A172 (cell line): Measurements from ENCODE around the gene ZNF664. TPM values are rescaled to one million over a fixed set of nuclear protein-coding genes. Genes with fewer than 3 reads are reported as not detected.
"Not testable (repeated sequence)": the region's sequence is repeated elsewhere in the genome, so short reads cannot be mapped to it uniquely, and the experiment has no call there.

Experiments used
- DNase-seq: peaks from one replicate; pipeline ENCODE4 v3.0.0-alpha.2; 2015; ENCODE audit warnings: low spot score
- total RNA-seq: library from RNA; depleted of rRNA; stranded (reverse); fragments of >200 nt; shearing (Covaris generic); gene quantifications from 2 replicates; pipeline ENCODE4 v1.2.3, GENCODE V29; 2014

The ZNF664 gene
- total RNA-seq, 1 experiment from 2014 or later = 70.0 TPM

DNA sequence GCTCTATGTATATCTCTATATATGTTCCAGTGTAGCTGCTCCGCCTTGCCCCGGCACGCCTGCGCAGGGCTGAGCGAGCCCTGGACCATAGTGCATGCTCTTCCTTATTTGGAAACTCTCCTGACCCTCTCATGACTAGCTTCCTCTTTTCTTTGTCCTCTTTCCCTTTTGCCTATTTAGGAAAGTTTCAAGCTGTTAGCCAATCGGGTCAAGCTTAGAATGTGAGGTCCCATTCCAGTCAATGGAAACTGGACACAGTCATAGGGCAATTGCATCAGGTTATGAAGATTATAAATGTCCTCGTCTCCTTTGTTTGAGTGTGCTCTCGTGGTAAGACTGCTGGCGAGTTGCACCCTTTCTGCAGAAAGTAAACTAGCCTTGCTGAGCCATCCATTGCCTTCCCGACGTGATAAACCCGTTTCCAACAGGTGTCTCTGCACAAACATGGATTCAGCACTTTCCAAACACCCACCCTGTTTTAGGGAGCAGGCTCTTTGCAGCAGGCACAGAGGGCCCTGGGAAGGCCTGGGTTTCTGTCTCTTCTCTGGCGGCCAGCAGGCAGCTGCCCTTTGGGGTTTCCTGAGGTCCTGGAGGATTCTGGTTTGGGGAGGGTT is 31.3 kb upstream of the ZNF664 start:
- no peak for DNase-seq

DNA sequence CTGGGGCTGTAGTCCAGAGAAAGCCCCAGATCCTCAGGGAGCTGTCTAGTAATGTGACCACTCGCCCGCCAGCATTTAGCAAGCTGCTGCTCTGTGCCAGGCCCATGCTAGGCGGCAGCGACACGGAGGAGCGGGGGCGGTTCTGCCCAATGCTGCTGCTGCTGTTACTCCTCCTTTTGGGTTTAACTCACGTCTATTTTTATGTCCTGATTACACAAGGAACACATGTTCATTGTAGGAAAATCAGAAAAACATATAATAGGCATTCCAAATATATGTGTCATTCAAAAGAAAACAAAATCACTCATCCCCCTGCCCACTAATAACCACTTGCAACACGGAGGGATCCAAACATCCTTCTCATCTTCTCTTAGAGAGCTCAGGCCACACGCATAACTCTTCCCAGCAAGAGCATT is 30.8 kb upstream of the ZNF664 start:
- peak; percentile 50 for DNase-seq

GRCh38 chr12:123942911-123943648 is 29.9 kb upstream of the ZNF664 start:
- DNase-seq = no peak

DNA sequence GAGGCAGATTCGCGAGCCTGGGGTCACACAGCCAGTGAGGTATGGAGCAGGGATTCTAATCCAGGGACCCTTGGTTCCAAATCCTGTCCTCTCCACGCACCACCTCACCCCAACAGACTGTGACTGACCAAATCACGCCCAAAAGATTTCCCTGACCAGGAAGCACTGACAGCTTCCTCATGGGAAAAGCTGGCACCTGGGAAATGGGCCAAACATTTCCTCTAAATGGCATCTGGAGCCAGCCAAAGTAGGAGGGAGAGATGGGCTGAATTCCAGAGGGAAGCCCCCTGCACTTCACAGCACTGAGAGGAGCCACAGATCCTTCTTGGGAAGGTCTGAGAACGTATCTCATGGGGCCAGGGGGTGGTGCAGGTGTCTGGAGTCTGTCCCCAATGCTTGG is 29.2 kb upstream of the ZNF664 start:
- DNase-seq = no peak

- DNase-seq = no peak
Measured at GRCh38 chr12:123944696-123945095, 28.3 kb upstream of the ZNF664 start.

DNA sequence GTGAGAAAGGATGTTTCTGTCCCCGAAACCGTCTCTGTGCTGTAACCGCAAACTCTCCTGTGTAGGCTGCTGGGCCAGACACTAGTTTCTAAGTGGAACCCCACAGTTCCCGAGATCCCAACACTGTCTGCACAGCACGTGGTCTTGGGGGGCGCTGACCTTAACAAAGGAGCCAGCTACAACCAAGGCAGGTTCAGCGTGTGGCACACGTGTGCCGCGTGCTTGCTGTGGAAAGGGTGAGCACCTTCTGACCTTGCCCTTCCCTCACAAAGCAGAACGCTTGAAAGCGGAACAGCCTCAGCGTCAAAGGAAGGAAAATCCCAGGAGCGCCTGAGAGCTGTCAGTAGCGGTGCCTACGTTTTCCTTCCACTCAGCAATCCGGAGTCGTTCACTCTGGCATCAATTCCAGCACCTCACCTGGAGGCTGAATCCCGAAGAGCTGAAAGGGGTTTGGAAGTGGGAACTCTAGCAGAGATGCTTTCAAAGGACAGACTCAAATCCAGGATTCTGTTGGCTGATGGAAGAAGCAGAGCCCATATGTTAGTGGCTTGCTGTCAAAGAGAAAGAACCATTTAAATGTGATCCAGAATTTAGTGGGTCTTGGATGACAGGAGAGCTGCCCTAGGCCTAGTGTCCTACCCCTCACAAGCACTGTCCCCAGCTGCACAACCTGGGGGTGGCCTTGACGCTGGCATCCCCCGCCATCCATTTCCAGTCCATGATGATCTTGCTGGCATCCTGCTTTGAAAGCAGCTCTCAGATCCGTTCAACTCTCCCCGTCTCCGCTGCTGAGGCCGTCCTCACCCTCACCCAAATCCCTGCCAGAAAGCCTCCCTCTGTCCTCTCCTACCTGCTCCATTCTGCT is 27.5 kb upstream of the ZNF664 start:
- no peak for DNase-seq

GRCh38 chr12:123946152-123946515 is 26.9 kb upstream of the ZNF664 start:
- no peak for DNase-seq

DNA sequence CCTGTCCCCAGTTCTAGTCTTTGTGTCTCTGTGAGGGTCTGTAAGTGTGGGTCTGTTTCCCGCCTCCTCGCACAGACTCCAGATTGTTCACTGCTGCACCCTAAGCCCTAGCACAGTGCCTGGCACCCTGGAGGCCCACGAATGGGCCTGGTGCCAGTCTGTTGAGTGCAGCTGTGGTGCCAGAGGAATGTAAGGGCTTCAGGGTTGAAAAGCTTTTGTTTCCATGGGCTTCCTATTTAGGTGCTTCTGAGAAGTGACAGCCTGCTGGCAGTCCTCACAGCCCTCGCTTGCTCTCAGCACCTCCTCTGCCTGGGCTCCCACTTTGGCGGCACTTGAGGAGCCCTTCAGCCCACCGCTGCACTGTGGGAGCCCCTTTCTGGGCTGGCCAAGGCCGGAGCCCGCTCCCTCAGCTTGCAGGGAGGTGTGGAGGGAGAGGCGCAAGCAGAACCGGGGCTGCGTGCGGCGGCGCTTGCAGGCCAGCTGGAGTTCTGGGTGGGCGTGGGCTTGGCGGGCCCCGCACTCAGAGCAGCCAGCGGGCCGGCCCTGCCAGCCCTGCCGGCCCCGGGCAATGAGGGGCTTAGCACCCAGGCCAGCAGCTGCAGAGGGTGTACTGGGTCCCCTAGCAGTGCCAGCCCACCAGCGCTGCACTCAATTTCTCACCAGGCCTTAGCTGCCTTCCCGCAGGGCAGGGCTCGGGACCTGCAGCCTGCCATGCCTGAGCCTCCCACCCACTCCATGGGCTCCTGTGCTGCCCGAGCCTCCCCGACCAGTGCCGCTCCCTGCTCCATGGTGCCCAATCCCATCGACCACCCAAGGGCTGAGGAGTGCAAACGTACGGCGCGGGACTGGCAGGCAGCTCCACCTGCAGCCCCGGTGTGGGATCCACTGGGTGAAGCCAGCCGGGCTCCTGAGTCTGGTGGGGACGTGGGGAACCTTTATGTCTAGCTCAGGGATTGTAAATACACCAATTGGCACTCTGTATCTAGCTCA is 26.2 kb upstream of the ZNF664 start:
- DNase-seq = not testable (repeated sequence)

- DNase-seq = not testable (repeated sequence)
Measured at GRCh38 chr12:123947531-123947930, 25.5 kb upstream of the ZNF664 start.

GRCh38 chr12:123948401-123948795 is 24.6 kb upstream of the ZNF664 start:
- no peak for DNase-seq

DNA sequence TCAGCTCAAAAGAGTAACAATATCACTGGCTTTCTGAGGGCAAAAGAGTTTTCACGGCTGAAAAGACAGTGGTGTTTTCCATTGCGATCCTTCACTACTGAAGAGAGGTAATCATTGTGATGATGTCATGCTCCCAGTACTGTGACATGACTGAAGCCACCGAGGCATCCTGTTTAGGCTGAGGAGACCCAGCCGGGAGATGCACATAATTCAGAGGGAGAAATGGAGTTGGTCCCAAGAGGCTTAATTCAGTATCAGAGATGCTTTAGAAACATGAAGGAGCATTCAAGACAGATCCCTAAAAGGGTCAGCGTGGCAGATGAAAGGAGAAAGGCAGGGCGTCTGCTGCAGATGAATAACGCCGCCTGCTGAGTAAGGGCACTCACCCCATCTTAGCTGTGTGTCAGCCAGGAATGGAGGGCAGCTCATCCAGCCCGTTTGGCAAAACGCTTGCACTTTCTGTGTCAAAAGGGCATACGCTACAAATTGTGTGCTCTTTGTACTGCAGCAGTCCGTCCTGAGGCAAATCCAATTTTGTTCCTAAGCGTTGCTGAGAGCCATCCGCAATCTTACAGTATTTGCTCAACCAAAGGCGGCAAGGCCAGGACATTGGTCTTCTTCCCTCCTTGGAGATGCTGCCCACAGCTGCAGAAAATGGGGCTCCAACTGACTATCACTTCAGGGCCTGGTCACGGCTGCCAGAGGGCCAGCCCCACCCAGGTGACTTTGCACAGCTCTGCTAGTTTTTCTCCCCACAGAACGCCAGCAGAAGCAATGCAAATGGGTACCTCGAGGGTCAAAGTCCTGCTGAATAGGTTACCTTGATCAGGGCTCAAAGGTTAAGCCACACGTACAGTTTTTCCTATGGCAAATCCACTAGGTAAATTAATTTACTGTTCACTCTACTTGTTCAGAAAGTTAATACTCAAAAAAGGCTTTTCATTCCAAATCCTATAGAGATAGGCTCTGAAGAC is 23.9 kb upstream of the ZNF664 start:
- DNase-seq = no peak

DNA sequence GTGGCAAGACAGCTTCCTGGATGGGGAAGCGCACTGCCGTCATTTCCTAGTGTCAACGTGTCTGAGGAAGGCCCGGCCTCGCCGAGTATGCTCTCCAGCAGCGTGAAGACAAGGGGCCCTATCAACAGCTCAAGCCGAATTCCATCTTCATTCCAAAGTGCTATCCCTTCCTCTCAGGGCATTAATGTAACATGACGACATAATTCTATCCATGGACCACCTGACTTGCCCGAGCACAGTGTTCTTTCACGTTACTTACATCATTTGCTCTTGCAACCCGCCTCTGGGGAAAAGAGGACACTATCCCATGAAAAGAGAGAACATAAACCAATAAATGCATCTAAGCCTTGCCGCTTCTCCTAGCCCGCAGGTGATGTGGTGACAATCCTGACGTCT is 23.2 kb upstream of the ZNF664 start:
- DNase-seq = no peak

DNA sequence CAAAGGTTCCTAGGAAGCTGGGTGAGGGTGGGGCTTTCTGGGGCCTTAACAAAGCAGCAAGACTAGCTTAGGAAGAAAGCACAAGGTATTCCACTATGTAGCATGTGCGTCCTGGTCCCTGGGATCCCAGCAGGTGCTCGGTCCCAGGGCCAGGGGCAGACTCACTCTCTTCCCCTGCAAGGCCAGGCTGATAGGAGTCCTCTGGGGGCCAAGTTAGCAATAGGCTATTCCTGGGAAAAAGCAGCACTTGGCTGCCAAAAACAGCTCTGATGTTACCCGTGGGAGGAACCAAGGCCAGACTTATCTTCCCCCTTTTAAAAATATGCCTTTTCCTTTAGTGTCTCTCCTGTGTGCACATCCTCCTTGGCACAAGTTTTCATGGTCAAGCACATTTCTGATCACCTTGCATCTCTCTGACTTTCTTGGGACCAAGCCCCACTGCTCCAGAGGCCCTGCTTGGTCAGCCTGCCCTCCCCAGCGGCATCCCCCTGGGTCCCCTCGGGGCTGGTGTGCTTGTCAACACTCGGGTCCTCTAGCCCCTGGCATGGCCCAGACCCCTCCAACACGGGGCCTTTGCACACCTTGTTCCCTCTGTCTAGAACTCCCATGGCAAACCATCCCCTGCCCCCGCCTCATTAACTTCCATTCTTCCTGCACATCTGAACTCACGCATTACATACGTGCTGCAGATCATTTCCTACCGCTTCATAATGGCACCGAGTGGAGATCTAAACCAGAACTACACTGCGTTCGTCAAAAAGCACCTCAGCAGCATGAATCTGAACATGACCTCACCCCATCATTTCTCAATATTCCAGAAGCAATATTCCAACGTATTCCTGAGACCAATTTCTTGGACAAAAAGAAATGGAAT is 22.3 kb upstream of the ZNF664 start:
- DNase-seq = no peak

DNA sequence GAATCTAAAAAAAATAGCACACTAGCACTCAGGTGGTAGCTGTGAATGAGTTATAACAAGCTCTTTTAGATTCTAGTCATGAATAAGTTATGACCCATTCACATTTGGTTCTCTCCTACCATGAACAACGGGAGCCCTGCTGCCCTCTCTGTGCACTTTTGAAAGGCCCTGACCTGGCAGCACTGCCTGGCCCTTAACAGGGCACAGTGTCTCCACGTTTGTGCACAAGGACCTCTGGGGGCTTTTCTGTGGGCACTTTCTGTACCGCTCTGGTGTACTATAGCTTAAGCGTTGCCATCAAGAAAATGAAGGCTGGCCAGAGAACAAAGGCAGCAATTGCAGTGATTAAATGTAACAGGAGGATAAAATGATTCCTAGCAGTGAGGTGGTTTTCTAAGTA is 21.5 kb upstream of the ZNF664 start:
- no peak for DNase-seq

DNA sequence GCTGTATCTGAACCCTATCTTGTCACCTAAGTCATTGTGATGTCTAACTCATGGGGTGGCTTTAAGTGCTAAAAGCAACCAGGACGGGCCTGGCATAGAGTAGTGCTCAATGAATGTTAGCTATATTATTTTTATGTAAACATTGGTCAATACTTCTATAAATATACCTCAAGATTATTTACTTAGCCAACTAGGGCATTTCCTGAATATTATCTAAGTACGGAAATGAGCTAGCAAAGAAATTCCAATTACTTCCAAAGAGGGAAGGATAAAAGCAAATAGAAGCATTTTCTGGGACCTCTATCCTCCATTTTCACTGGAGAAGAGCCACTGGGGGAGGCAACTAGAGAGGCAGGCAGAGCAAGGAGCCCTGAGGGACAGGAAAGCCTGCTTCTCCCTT is 21.0 kb upstream of the ZNF664 start:
- no peak for DNase-seq

DNA sequence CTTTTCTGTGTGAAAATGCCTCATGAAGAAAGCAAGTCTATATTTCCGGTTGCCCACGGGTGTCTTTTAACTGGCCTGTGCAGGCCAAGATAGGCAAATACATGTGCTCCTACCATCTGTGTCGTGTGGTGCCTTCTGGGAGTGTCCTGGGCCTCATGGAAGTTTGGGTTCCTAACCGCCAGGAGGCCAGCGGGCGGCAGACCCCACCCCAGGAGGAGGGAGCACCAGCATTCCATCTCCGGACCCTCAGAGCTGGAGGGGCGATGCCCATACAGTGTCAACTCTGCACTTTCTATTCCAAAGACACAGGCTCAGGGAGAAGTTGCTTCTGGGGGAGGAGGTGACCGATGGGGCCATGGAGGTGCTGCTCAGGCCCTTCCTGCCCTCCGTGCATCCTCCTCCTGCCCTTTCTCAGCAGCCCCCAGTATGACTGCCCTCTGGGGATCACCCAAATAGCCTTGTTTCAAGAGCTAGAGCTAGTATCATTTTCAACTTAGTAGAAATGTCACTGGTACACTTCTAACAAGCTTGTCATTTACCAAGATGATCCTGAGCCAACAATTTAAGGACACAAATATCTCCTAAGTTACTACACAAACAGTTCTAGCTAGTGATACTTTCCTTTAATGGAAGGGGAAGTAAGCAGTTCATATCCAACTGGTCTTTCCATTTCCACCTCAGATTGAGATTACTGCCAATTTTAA is 18.2 kb upstream of the ZNF664 start:
- DNase-seq = no peak

DNA sequence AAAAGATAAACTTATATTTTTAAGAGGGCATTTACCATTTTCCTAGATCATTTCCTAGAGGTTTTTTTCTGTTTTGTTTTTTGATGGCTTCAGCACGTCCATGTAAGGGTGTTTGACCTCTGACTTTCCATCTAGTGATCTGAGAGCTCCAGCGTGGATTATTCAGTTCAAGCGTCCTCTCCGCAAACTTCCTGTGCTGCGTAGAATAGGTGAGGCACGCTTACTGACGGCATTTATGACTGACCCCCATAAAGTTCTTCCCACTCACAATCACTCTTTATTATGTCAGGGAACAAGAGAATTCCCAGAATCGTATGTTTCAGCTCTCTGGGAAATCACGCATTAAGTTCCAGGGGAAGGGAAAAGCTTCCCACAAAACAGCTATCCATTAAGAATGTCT is 16.8 kb upstream of the ZNF664 start:
- no peak for DNase-seq

- DNase-seq = no peak
Measured at GRCh38 chr12:123957196-123957595, 15.8 kb upstream of the ZNF664 start.

DNA sequence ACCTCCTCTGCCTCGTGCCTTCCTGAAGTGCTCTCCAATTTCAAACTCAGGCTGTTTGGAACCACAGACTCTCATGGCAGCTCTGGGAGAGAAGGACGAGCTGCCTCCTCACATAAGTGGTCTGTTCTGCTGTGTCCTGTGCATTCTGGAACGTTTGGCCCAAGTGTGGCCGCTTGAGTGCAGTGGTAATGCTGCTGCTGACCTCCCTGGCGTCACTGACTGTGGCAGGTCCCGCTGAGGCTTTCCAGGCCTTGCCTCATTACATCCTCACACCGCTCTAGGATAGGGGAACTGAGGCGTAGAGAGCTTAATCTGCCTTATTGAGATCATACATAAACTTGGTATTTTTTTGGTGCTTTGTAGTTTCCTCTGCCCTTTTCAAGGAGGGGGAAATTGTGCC is 14.6 kb upstream of the ZNF664 start:
- no peak for DNase-seq
